Gastroesophageal sphincter (tissue), 3 donors: ENCODE results near the gene SRP14.

Experiments used
- EP300 ChIP-seq: sonication (generic); formaldehyde crosslinking; IDR thresholded peaks from one replicate; pipeline ENCODE4 v1.6.1; 2017; ENCODE audit warnings: antibody characterized with exemption, mild to moderate bottlenecking
- POLR2A ChIP-seq, 2 donors: fragments of 450-650 bp; IDR thresholded peaks; one replicate each; pipeline ENCODE4 v1.6.1; 2017; ENCODE audit warnings: antibody characterized with exemption in 2 of 2, mild to moderate bottlenecking in 2 of 2, moderate library complexity in 1 of 2
- TF ChIP-seq, protein P1 (sequence below), 4 experiments: fragments of 200-600 bp in 2 of 4; fragments of 450-650 bp in 2 of 4; sonication (generic) in 1 of 4; IDR thresholded peaks; one replicate each; pipeline ENCODE4 v1.5.1; 2017 to 2019; ENCODE audit warnings: antibody characterized with exemption in 4 of 4, mild to moderate bottlenecking in 2 of 4, moderate library complexity in 2 of 4

DNA sequence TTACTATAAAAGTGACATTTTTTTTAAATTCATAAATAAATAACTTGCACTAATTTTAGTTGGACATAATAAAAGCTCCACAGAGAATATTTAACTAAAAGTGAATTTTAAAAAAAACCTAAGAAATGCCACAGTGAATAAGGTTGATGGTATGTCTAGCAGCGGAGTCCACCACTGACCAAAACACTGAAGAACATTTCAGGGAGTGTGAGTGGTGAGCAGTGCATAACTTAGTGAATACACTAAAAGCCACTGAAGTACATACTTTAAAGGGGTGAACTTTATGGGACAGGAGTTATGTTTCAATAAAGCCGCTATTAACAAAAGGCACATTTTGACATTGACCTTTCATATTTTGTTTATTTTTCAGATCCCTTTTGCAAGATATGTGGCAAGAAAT, 32.3 kb downstream of the SRP14 start:
- TF ChIP-seq, protein P1, sequence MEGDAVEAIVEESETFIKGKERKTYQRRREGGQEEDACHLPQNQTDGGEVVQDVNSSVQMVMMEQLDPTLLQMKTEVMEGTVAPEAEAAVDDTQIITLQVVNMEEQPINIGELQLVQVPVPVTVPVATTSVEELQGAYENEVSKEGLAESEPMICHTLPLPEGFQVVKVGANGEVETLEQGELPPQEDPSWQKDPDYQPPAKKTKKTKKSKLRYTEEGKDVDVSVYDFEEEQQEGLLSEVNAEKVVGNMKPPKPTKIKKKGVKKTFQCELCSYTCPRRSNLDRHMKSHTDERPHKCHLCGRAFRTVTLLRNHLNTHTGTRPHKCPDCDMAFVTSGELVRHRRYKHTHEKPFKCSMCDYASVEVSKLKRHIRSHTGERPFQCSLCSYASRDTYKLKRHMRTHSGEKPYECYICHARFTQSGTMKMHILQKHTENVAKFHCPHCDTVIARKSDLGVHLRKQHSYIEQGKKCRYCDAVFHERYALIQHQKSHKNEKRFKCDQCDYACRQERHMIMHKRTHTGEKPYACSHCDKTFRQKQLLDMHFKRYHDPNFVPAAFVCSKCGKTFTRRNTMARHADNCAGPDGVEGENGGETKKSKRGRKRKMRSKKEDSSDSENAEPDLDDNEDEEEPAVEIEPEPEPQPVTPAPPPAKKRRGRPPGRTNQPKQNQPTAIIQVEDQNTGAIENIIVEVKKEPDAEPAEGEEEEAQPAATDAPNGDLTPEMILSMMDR (IDR thresholded peaks at IDR 0.05) = no peak
- TF ChIP-seq POLR2A (IDR thresholded peaks at IDR 0.05) (no peak), EP300 (no peak)
